ENCODE results near the gene MAT1A. TPM values are rescaled to one million over a fixed set of nuclear protein-coding genes. Genes with fewer than 3 reads are reported as not detected.
"Not testable (repeated sequence)": the region's sequence is repeated elsewhere in the genome, so short reads cannot be mapped to it uniquely, and the experiment has no call there.

MAT1A gene
- total and polyA plus RNA-seq, 2 of the 8 experiments (the other 6 are each of a cell fraction or from before 2014, with no cell fraction given), result 4.1 to 6.4 TPM

- not testable (repeated sequence) for FAIRE-seq
Measured at GRCh38 chr10:80223031-80223419, 66.4 kb downstream of the MAT1A start.

More at GRCh38 chr10:80223031-80223419, 66.4 kb downstream of the MAT1A start:
- H4K8ac ChIP-seq (ENCODE audit: extremely low read depth, insufficient read depth, low read length); H3K4me3 ChIP-seq (ENCODE audit: extremely low read depth in 1 of 4, insufficient read depth in 2 of 4, low read depth in 3 of 4, low read length in 4 of 4); H4K5ac ChIP-seq (ENCODE audit: insufficient read length, low read depth, low read length); H4K91ac ChIP-seq (replicated peaks; ENCODE audit: insufficient read length, low read length); H2BK5ac ChIP-seq (ENCODE audit: low read depth, low read length); H3K4ac ChIP-seq (replicated peaks; ENCODE audit: insufficient read length, low read depth, low read length); H3K36me3 ChIP-seq (ENCODE audit: control insufficient read depth in 2 of 4, insufficient read depth in 4 of 4, low read length in 3 of 4); H3K27ac ChIP-seq (ENCODE audit: low read depth, low read length); H3K79me2 ChIP-seq (ENCODE audit: control insufficient read depth in 1 of 2, insufficient read depth in 2 of 2, low read length in 2 of 2); DNase-seq (ENCODE audit: low read depth in 1 of 2, low spot score in 2 of 2); H3K23ac ChIP-seq (ENCODE audit: insufficient read length); H2AFZ ChIP-seq (ENCODE audit: low read length); H3K27me3 ChIP-seq (replicated peaks in 1 of 4; ENCODE audit: control insufficient read depth in 3 of 4, extremely low read depth in 1 of 4, insufficient read depth in 3 of 4, low read length in 3 of 4); H3K4me2 ChIP-seq (ENCODE audit: insufficient read depth in 1 of 2, low read depth in 2 of 2, low read length in 2 of 2); POLR2A ChIA-PET (ENCODE audit: partially characterized antibody); H2AK5ac ChIP-seq (ENCODE audit: low read depth, low read length); H3K9me3 ChIP-seq (ENCODE audit: insufficient read depth in 2 of 2, low read depth in 1 of 2, low read length in 1 of 2); H3K79me1 ChIP-seq (ENCODE audit: low read depth, low read length); H4K20me1 ChIP-seq (replicated peaks in 1 of 2; ENCODE audit: control insufficient read depth in 1 of 2, insufficient read depth in 2 of 2, low read length in 2 of 2); H2BK12ac ChIP-seq (ENCODE audit: low read depth, low read length); H2BK20ac ChIP-seq (ENCODE audit: low read length); H3K14ac ChIP-seq (ENCODE audit: insufficient read length); H3K9ac ChIP-seq (replicated peaks in 1 of 4; ENCODE audit: extremely low read depth in 1 of 4, low read depth in 3 of 4, low read length in 3 of 4); H3K23me2 ChIP-seq (ENCODE audit: low read depth, low read length); H2BK15ac ChIP-seq (ENCODE audit: low read length); H3K4me1 ChIP-seq (replicated peaks in 1 of 4; ENCODE audit: control insufficient read depth in 3 of 4, insufficient read depth in 4 of 4, low read length in 3 of 4); H3K56ac ChIP-seq (replicated peaks; ENCODE audit: insufficient read length, low read depth, low read length); H3K18ac ChIP-seq (ENCODE audit: extremely low read depth, low read length); H2BK120ac ChIP-seq (replicated peaks; ENCODE audit: low read depth, low read length): not testable (repeated sequence)
- 81% methylated on average over 2 of the region's 5 CpGs; no CpG with 5 or more reads in 1 of the 2 experiments for WGBS, 2 experiments (ENCODE audit: extremely low coverage in 1 of 2, insufficient coverage in 1 of 2, insufficient read length in 1 of 2, insufficient replicate concordance in 2 of 2, low coverage in 1 of 2, low lambda C conversion rate in 2 of 2, missing lambda C conversion rate in 1 of 2)
- CTCF ChIA-PET (ENCODE audit: partially characterized antibody), result interaction anchor here (0.7 to 3.8 kb wide), 20 partner anchors 19 to 684 kb away, joined by 3 to 75 read pairs (median 7); no protein-coding TSS in a partner anchor

Other genes starting within 250 kb of the MAT1A start
- 26.4 and 26.9 TPM in 2 replicates for gene TMEM254, start 211.0 kb downstream of the MAT1A start, total RNA-seq (2021; fragmentation: NEBNext Ultra II Directional; extraction: Animal tissue kit (Norgen Biotek cat#: 25700))
- 38.7 and 61.2 TPM in 2 replicates for gene TMEM254, start 211.0 kb downstream of the MAT1A start, polyA plus RNA-seq (2011; rRNA removed)
- gene PLAC9, start 156.9 kb downstream of the MAT1A start, total RNA-seq (2021; fragmentation: NEBNext Ultra II Directional; extraction: Animal tissue kit (Norgen Biotek cat#: 25700)), result 12.4 and 16.7 TPM in 2 replicates
- 8.4 and 12.9 TPM in 2 replicates for gene PLAC9, start 156.9 kb downstream of the MAT1A start, polyA plus RNA-seq (2011; rRNA removed)
- gene ANXA11, start 84.1 kb downstream of the MAT1A start, total RNA-seq (2021; fragmentation: NEBNext Ultra II Directional; extraction: Animal tissue kit (Norgen Biotek cat#: 25700)), result 70.6 and 84.9 TPM in 2 replicates
- gene ANXA11, start 84.1 kb downstream of the MAT1A start, polyA plus RNA-seq (2011; rRNA removed), result 40.5 and 58.7 TPM in 2 replicates
- gene DYDC1, start 67.1 kb upstream of the MAT1A start, total RNA-seq (2021; fragmentation: NEBNext Ultra II Directional; extraction: Animal tissue kit (Norgen Biotek cat#: 25700)), result 0.44 TPM in 1 of 2 replicates, not detected in the other
- 0.11 TPM in 1 of 2 replicates, not detected in the other for gene DYDC1, start 67.1 kb upstream of the MAT1A start, polyA plus RNA-seq (2011; rRNA removed)
- gene DYDC2, start 67.1 kb upstream of the MAT1A start, total RNA-seq (2021; fragmentation: NEBNext Ultra II Directional; extraction: Animal tissue kit (Norgen Biotek cat#: 25700)), result 3.5 and 5.2 TPM in 2 replicates
- 0.88 and 1.5 TPM in 2 replicates for gene DYDC2, start 67.1 kb upstream of the MAT1A start, polyA plus RNA-seq (2011; rRNA removed)
- 58.3 and 60.1 TPM in 2 replicates for gene PRXL2A, start 118.9 kb upstream of the MAT1A start, total RNA-seq (2021; fragmentation: NEBNext Ultra II Directional; extraction: Animal tissue kit (Norgen Biotek cat#: 25700))
- gene PRXL2A, start 118.9 kb upstream of the MAT1A start, polyA plus RNA-seq (2011; rRNA removed), result 9.7 and 13.4 TPM in 2 replicates
- gene TSPAN14, start 164.7 kb upstream of the MAT1A start, total RNA-seq (2021; fragmentation: NEBNext Ultra II Directional; extraction: Animal tissue kit (Norgen Biotek cat#: 25700)), result 57.8 and 57.9 TPM in 2 replicates
- 47.4 and 54.7 TPM in 2 replicates for gene TSPAN14, start 164.7 kb upstream of the MAT1A start, polyA plus RNA-seq (2011; rRNA removed)
- gene SH2D4B, start 248.2 kb upstream of the MAT1A start, total RNA-seq (2021; fragmentation: NEBNext Ultra II Directional; extraction: Animal tissue kit (Norgen Biotek cat#: 25700)), result 0.10 and 0.13 TPM in 2 replicates
- gene SH2D4B, start 248.2 kb upstream of the MAT1A start, polyA plus RNA-seq (2011; rRNA removed), result 0.06 TPM in 1 of 2 replicates, not detected in the other